Astrocyte of the spinal cord (primary cell): ENCODE measurements around the gene BLOC1S3.

Experiments
- DNase-seq: peaks from one replicate; pipeline ENCODE4 v3.0.0; 2011; ENCODE audit warnings: low read depth, low spot score
- H3K4me3 ChIP-seq: 2 replicates; pipeline ENCODE4 v1.5.1; 2011; ENCODE audit warnings: low read depth, mild to moderate bottlenecking, low read length, moderate library complexity
- in situ Hi-C: cut with HindIII; loops from 2 replicates; pipeline ENCODE4 v1.10.0; 2017; ENCODE audit warnings: low sequenced_read_pairs
- TF ChIP-seq, protein P1 (sequence below): IDR thresholded peaks from 2 replicates; pipeline ENCODE4 v1.5.1; 2012; ENCODE audit warnings: low read depth, mild to moderate bottlenecking, low read length, inconsistent platforms

Gene BLOC1S3

DNA sequence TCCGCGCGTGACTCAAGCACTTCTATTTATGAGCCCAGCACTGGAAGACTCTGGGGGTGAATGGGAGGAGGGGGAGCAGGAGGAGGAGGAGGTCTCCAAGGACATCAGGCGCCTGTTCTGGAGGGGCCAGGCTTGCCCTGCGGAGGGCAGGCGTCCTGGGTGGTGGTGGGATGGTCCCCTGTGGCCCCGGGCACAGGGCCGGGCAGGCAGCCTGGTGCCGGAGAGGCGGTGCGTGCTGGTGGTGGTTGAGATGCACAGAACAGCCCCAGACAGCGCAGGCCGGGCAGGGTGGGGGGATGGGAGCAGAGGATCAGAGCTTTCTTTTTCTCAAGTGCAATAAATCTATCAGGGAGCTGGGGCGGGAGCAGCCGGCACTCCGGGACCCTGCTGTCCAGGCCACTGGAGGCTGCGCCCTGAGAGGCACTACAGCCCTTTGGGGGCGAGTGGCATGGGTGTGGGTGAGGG lies 31.8 kb upstream of the BLOC1S3 start:
- DNase-seq: no peak
- in situ Hi-C loops: no loop called here
- TF ChIP-seq, protein P1, sequence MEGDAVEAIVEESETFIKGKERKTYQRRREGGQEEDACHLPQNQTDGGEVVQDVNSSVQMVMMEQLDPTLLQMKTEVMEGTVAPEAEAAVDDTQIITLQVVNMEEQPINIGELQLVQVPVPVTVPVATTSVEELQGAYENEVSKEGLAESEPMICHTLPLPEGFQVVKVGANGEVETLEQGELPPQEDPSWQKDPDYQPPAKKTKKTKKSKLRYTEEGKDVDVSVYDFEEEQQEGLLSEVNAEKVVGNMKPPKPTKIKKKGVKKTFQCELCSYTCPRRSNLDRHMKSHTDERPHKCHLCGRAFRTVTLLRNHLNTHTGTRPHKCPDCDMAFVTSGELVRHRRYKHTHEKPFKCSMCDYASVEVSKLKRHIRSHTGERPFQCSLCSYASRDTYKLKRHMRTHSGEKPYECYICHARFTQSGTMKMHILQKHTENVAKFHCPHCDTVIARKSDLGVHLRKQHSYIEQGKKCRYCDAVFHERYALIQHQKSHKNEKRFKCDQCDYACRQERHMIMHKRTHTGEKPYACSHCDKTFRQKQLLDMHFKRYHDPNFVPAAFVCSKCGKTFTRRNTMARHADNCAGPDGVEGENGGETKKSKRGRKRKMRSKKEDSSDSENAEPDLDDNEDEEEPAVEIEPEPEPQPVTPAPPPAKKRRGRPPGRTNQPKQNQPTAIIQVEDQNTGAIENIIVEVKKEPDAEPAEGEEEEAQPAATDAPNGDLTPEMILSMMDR: no peak
- no peak overlapping the region for H3K4me3 ChIP-seq

DNA sequence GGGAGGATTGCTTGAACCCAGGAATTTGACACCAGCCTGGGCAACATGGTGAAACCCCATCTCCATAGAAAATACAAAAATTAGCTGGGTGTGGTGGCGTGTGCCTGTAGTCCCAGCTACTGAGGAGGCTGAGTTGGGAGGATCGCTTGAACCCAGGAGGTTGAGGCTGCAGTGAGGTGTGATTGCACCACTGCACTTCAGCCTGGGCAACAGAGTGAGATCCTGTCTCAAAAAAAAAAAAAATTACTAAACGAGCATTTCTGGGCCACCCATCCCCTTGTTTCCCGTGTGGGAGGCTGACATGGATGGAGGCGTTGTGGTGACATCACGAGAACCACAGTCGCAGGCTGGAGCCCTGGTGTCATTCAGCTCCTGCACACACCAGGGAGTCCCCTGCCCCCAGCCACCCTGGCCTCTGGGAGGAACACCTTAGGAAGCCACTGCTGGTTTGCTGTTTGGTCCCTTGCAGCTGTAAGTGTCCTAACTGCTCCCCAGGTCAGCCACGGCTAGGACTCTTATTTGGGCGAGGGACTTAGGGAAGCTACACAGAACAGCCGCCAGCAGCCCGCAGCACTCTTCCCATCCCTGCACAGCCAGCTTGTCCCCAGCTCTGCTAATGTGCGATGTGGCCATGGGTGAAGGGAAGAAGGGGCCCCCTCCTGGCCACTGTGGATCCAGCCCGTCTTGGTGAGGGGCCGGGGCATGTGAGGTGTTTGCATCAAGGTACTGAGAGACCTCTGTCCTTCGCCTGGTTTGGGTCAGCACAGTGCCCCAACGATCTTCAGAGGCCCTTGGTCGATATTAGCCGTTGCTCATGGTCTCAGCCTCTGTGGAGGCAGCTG lies 30.5 kb upstream of the BLOC1S3 start:
- no peak for DNase-seq
- in situ Hi-C loops: no loop called here
- H3K4me3 ChIP-seq: no peak overlapping the region
- TF ChIP-seq, protein P1: peak; percentile 5

DNA sequence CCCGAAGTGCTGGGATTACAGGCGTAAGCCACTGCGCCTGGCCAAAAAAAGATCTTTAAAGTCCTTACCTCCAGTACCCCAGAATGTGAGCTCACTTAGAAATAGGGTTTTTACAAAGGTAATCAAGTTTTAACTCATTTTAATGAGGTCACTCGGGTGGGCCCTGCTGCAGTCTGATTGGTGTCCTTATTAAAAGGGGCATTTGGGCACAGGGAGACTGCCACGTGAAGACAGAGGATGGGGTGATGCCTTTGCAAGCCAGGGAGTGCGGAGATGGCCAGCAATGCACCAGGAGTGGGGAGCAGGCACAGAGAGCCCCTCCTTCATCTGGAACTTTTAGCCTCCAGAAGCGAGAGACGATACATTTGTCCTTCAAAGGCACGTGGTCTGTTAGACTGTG lies 29.5 kb upstream of the BLOC1S3 start:
- TF ChIP-seq, protein P1: no peak
- no peak overlapping the region for H3K4me3 ChIP-seq
- DNase-seq: no peak
- in situ Hi-C loops: no loop called here

DNA sequence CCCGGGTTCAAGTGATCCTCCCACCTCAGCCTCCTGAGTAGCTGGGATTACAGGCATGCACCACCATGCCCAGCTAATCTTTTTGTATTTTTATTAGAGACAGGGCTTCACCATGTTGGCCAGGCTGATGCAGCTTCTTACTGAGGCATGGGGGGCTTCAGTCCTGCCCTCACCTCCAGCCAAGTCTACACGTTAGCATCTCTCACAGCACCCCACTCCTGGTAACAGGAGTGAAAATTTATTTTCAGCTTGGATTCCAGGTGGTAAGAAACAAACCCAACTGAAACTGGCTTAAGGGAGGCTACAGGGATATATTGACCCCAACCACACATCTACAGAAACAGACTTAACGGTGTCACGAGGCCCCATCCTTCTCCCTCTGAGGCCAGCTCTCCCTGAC lies 28.4 kb upstream of the BLOC1S3 start:
- in situ Hi-C loops: no loop called here
- no peak overlapping the region for H3K4me3 ChIP-seq
- DNase-seq: no peak
- TF ChIP-seq, protein P1: no peak

DNA sequence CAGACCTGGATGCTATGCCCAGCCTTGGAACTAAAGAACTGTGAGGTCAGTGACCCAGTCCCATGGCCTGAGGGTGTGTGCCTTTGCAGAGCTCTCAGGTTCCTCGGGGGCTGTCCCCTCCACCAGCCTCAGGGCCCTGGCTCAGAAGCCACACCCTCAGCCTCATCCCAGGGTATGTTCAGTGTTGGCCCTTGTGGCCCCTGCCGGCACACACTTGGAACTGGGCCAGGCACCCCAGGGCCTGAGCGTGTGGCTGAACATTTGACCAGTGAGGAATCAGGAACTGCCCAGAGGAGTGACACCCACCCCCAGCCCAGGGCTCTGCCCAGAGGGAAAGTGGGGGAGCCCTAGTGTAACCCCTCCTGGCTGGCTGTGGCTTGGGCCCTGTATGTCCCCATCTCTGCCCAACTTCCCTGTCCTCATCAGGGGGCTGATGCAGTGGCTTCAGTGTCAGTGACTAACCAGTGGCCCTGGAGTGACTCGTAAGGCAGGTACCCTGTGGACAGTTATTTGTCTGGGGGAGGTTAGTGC lies 27.8 kb upstream of the BLOC1S3 start:
- no peak overlapping the region for H3K4me3 ChIP-seq
- in situ Hi-C loops: no loop called here
- DNase-seq: no peak
- TF ChIP-seq, protein P1: no peak

DNA sequence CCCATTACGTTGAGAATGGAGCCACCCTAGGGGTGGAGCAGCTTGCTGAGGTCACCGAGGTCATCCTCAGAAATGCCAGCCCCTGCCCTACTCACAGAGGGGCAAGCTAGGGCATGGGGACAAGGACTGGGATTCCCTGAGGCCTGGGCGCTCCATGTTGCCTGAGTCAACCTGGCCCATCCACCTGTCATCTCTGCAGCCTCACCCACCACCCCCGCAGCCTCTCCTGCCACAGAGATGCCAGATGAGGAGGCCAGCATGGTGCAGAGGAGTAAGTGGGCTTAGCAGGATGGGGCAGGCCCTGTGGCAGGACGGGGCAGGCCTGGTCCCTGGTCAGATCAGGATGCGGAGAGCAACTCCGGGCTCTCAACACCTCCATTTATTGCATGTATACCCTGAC lies 27.3 kb upstream of the BLOC1S3 start:
- H3K4me3 ChIP-seq: no peak overlapping the region
- in situ Hi-C loops: no loop called here
- no peak for DNase-seq
- TF ChIP-seq, protein P1: no peak
